Muscle of leg (tissue), 11 donors: ENCODE measurements around the gene ARHGEF7. TPM values are rescaled to one million over a fixed set of nuclear protein-coding genes. Genes with fewer than 3 reads are reported as not detected.

ENCODE experiments used
- DNase-seq: peaks from one replicate; pipeline ENCODE4 v3.0.0; 2013
- H3K27ac ChIP-seq: one replicate; pipeline ENCODE4 v1.5.1; 2013; ENCODE audit warnings: mild to moderate bottlenecking, low read length, control low read depth
- H3K27me3 ChIP-seq: one replicate; pipeline ENCODE4 v1.6.1; 2013; ENCODE audit warnings: low read length; ENCODE audit not compliant: control insufficient read depth, insufficient read depth
- H3K36me3 ChIP-seq: one replicate; pipeline ENCODE4 v1.6.1; 2013; ENCODE audit warnings: low read length; ENCODE audit not compliant: control insufficient read depth, insufficient read depth
- H3K4me1 ChIP-seq: one replicate; pipeline ENCODE4 v1.6.1; 2013; ENCODE audit warnings: low read length; ENCODE audit not compliant: control insufficient read depth, insufficient read depth
- H3K4me3 ChIP-seq: one replicate; pipeline ENCODE4 v1.5.1; 2013; ENCODE audit warnings: low read length, control low read depth
- H3K9me3 ChIP-seq: replicated peaks from 2 replicates; pipeline ENCODE4 v1.6.1; 2013; ENCODE audit warnings: low read depth, low read length; ENCODE audit not compliant: control insufficient read depth
- WGBS: methylation state at CpG from one replicate; pipeline ENCODE4 v1.1.5; 2013; ENCODE audit warnings: missing lambda C conversion rate; ENCODE audit not compliant: insufficient coverage; 5-methylcytosine and 5-hydroxymethylcytosine counted together
- polyA plus RNA-seq, 8 donors: library from polyadenylated mRNA; unstranded; fragments of 120-200 nt; gene quantifications; one replicate each; pipeline versions ENCODE4 v1.2.1 to v1.2.3, GENCODE V29; 2013; ENCODE audit warnings: inconsistent platforms in 1 of 8, low replicate concordance in 1 of 8; ENCODE audit not compliant: insufficient read length in 8 of 8, insufficient read depth in 1 of 8
- total RNA-seq: library from RNA; stranded (reverse); fragments of 120-200 nt; gene quantifications from one replicate; pipeline ENCODE4 v1.2.4, GENCODE V29; 2013

The ARHGEF7 gene
- total and polyA plus RNA-seq, 9 donors, result 52.3 to 80.8 (median 66.7) TPM

DNA sequence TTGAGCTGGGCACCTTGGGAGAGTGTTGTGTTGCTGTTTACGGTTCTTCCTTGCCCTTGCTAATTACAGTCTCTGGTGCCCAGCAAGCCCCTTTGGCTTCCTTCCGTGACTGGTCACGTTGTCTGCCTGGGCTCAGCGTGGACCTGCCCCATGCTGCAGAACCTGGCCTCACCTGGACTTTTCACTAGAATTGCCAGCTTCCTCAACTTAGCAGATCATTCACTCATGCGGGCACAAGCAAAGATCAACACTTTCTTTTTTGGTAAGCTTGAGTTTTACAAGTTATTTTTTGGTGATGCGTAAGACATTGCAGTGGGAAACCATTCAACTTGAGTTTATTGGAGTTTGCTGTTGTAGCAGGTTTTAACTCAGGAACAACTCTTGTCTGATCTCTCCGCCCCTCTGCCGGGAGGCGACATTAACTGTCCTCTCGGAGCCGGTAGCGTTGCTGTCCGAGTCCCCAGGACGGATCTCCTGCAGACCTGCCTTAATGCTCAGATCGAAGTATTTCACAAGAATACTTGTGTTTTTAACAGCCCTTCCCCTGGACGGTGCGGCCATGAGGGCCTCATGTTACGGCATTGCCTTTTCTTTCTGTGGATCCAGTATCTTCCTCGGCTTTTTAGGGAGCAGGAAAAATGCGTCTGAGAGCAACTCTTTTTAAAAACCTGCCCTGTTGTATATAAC lies 189.6 kb downstream of the ARHGEF7 start:
- no peak for DNase-seq
- H3K9me3 ChIP-seq, result no peaks in the 10 kb centered on the region
- no peak overlapping the region for H3K4me3 ChIP-seq
- no peak overlapping the region for H3K27ac ChIP-seq
- H3K36me3 ChIP-seq, result peaks cover 77% of the 10 kb centered on the region
- H3K27me3 ChIP-seq, result no peaks in the 10 kb centered on the region
- H3K4me1 ChIP-seq, result peaks cover 9% of the 10 kb centered on the region
- 94% methylated on average over 16 of the region's 20 CpGs for WGBS

DNA sequence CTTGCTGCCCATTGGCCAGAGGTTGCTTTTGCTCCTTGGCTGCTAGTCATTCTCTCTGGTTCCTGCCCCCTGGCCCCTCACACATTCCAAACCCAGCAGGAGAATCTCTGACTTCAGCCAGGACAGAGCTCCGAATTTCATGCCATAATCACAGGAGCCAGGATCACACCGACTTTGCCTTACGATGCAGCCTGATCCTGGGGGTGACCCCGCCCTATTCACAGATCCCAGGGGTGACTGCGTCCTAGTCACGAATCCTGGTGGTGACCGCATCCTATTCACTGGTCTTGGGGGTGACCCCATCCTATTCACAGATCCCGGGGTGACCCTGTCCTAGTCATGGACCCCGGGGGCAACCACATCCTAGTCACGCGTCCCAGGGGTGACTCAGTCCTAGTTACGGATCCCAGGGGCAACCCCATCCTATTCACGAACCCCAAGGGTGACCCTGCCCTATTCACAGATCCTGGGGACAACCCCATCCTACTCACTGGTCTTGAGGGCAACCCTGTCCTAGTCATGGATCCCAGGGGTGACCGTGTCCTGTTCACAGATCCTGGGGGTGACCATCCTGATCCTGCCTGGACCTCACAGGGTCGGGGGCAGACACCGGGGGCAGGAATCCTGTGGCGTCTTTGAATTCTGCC lies 198.0 kb downstream of the ARHGEF7 start:
- Histone ChIP-seq H3K27me3 (no peaks in the 10 kb centered on the region), H3K9me3 (peaks cover 14% of the 10 kb centered on the region), H3K36me3 (peaks cover 32% of the 10 kb centered on the region), H3K27ac (no peak overlapping the region), H3K4me3 (no peak overlapping the region), H3K4me1 (no peaks in the 10 kb centered on the region)
- DNase-seq, result no peak
- 95% methylated on average over 12 of the region's 17 CpGs for WGBS

- Histone ChIP-seq H3K36me3 (peaks cover 23% of the 10 kb centered on the region), H3K27ac (no peak overlapping the region), H3K9me3 (peaks cover 14% of the 10 kb centered on the region), H3K4me1 (no peaks in the 10 kb centered on the region), H3K27me3 (no peaks in the 10 kb centered on the region), H3K4me3 (no peak overlapping the region)
- no peak for DNase-seq
- WGBS, result 91% methylated on average over 13 of the region's 14 CpGs
These were observed 198.9 kb downstream of the ARHGEF7 start for GRCh38 chr13:111313911-111314425.

- Histone ChIP-seq H3K9me3 (peaks cover 14% of the 10 kb centered on the region), H3K4me1 (no peaks in the 10 kb centered on the region), H3K27ac (no peak overlapping the region), H3K4me3 (no peak overlapping the region), H3K27me3 (no peaks in the 10 kb centered on the region), H3K36me3 (peaks cover 21% of the 10 kb centered on the region)
- DNase-seq, result no peak
- WGBS, result no CpG with 5 or more reads among the region's 6 CpGs
These were observed 199.7 kb downstream of the ARHGEF7 start for GRCh38 chr13:111314852-111315251.

DNA sequence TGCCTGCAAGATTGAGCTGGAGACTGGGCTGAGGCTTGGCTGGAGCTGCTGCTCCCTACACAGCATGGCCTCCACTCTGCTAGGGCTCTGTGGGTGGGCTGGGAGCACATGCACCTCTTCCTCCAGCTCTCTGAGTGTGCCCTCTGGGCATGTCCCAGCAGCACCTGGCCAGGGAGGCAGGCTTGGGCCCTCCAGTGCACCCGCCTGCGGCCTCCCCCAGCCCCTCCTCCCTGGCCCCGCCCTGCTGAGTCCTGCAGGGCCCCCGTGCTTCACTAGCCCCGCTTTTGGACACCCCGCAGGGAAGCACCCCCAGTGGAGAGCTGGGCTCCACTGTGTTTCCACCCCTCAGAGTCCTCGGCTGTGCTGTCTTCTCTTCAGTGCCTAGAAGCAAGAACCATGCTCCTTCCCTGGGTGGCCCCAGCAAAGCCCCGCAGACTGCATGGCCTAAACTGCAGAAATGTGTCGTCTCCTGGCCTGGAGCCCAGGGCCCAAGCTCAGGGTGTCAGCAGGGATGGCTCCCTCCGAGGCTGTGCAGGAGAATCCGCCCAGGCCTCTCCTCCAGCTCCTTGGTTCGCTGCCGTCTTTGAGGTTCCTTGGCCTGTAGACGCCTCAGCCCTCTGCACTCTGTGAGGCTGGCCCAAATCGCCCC lies 200.4 kb downstream of the ARHGEF7 start:
- H3K27ac ChIP-seq, result no peak overlapping the region
- H3K27me3 ChIP-seq, result no peaks in the 10 kb centered on the region
- H3K9me3 ChIP-seq, result peaks cover 14% of the 10 kb centered on the region
- no peak overlapping the region for H3K4me3 ChIP-seq
- no peaks in the 10 kb centered on the region for H3K4me1 ChIP-seq
- DNase-seq, result no peak
- H3K36me3 ChIP-seq, result peaks cover 21% of the 10 kb centered on the region
- 69% methylated on average over 14 of the region's 15 CpGs for WGBS

DNA sequence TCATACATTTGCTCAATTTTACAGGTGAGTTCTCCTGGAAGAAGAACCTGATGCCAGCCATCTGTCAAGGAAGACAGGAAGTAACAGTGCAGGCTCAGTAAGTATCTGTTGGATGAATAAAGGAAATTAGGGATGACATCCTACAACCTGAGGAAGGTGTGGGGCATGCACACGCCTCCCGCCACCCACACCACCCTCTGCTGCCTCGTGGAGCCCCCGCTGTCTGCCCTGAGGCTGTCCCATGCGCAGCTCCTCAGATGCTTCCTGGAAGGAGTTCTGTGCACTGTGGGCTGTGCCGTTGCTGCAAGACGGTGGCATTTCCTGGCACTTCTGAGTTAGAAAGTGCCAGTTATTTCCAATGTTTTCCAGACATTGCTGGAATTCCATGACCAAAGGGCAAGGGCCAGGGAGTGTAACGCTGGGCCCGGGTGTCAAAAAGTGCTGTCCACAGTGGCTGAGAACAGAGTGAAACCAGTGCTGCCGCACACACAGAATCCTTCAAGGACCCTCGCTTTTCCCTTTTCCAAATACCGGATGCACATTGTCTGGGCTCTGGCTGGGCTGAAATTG lies 201.1 kb downstream of the ARHGEF7 start:
- no peak overlapping the region for H3K27ac ChIP-seq
- peaks cover 14% of the 10 kb centered on the region for H3K9me3 ChIP-seq
- no peaks in the 10 kb centered on the region for H3K27me3 ChIP-seq
- 81% methylated on average over 8 of the region's 12 CpGs for WGBS
- H3K4me1 ChIP-seq, result no peaks in the 10 kb centered on the region
- DNase-seq, result no peak
- H3K36me3 ChIP-seq, result peaks cover 19% of the 10 kb centered on the region
- no peak overlapping the region for H3K4me3 ChIP-seq

- peaks cover 15% of the 10 kb centered on the region for H3K36me3 ChIP-seq
- H3K27me3 ChIP-seq, result no peaks in the 10 kb centered on the region
- H3K9me3 ChIP-seq, result peaks cover 10% of the 10 kb centered on the region
- H3K4me1 ChIP-seq, result no peaks in the 10 kb centered on the region
- WGBS, result 84% methylated on average over 10 of the region's 14 CpGs
- H3K27ac ChIP-seq, result no peak overlapping the region
- DNase-seq, result no peak
- no peak overlapping the region for H3K4me3 ChIP-seq
These were observed 202.0 kb downstream of the ARHGEF7 start for GRCh38 chr13:111317042-111317550.

GRCh38 chr13:111317571-111318345 lies 202.6 kb downstream of the ARHGEF7 start:
- DNase-seq, result no peak
- H3K9me3 ChIP-seq, result peaks cover 4% of the 10 kb centered on the region
- H3K4me3 ChIP-seq, result no peak overlapping the region
- no peaks in the 10 kb centered on the region for H3K4me1 ChIP-seq
- no peak overlapping the region for H3K27ac ChIP-seq
- peaks cover 12% of the 10 kb centered on the region for H3K36me3 ChIP-seq
- H3K27me3 ChIP-seq, result no peaks in the 10 kb centered on the region
- 65% methylated on average over 28 of the region's 29 CpGs for WGBS

GRCh38 chr13:111318386-111318785 lies 203.3 kb downstream of the ARHGEF7 start:
- WGBS, result 80% methylated on average over 12 of the region's 13 CpGs
- Histone ChIP-seq H3K27me3 (no peaks in the 10 kb centered on the region), H3K4me1 (no peaks in the 10 kb centered on the region), H3K36me3 (peaks cover 8% of the 10 kb centered on the region), H3K9me3 (no peaks in the 10 kb centered on the region), H3K27ac (no peak overlapping the region), H3K4me3 (no peak overlapping the region)
- no peak for DNase-seq
